ENCODE data around the gene MED15.
"Not testable (repeated sequence)": the region's sequence is repeated elsewhere in the genome, so short reads cannot be mapped to it uniquely, and the experiment has no call there.

The MED15 gene

DNA sequence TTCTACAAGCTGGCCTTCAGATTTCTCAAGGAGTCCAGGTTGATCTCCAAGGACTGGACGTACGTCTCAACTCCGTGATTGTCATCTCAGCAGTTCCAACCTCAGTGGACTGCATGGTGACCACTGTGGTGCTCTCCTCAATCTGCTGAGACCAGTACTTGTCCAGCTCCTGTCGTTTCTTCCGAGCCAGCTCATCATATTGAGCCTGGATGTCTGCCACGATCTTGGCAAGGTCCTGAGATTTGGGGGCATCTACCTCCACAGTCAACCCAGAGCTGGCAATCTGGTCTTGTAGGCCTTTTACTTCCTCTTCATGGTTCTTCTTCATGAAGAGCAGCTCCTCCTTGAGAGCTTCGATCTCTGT lies 24.3 kb upstream of the MED15 start:
- DNase-seq (ENCODE audit: low spot score): not testable (repeated sequence)

- no peak for DNase-seq (ENCODE audit: low spot score)
Observed at GRCh38 chr22:20483771-20484170, 23.6 kb upstream of the MED15 start.

DNA sequence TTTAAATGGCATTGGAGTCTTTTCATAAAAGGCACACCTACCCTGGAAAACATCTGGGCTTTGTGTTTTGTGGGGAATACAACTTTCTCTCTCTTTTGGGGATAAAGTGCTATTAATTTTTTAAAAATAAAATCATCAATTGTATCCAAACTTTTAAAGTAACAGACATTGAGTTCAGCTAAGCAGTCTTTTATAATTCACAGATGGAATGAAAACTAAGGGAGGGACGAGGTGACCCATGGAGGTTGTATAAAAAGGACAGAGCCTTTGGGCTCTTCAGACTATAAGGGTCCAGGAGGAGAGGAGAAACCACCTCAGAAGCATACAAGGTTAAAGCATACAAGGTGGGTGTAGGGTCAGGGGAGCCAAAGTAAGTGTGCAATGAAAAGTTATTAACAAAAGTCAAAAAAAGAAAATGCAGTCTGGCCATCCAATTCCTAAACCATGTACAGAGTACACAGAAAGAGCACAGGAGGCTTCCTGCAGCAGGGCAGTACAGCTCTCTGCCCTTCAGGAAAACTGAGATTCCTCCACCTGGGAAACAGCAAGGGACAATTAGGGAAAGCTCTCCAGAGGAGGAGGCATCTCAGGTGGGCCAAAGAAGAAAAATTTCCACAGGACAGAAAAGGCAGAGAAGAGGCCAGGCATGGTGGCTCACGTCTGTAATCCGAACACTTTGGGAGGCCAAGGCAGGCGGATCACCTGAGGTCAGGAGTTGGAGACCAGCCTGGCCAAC lies 22.3 kb upstream of the MED15 start:
- DNase-seq (ENCODE audit: low spot score): no peak

DNA sequence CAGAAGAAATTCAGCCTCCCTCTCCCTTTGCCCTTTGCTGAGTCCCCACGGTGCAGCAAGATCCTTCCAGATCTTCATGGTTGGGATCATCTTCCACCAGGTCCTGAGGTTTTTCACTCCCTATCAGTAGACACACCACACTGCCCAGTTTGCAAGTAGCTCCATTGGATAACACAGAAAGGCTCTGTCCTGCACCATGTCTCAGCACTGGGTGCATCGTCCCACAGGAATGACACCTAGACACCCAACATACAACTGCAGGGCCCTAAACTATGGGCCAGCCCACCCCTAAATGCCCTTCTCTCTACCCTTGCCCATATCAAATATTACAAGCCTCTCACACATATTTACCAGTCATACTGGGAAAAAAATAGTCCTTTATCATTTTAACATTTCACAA lies 21.2 kb upstream of the MED15 start:
- no peak for DNase-seq (ENCODE audit: low spot score)

- no peak for DNase-seq (ENCODE audit: low spot score)
Observed at GRCh38 chr22:20487715-20488114, 19.7 kb upstream of the MED15 start.

- DNase-seq (ENCODE audit: low spot score): no peak
Observed at GRCh38 chr22:20488946-20489345, 18.5 kb upstream of the MED15 start.

GRCh38 chr22:20490183-20490940 lies 17.0 kb upstream of the MED15 start:
- DNase-seq (ENCODE audit: low spot score): no peak

DNA sequence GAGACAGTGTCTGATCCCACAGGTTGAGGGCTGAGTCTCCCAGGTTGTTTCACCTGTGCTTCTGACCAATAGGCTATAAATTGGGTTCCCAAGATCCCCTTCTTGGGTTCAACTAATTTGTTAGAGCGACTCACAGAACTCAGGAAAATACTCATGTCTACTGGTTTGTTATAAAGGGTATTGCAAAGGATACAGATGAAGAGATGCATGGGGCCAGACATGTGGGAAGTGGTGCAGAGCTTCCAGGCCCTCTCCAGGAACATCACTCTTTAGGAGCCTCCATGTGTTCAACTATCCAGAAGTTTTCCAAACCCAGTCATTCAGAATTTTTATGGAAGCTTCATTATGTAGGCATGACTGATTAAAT lies 16.5 kb upstream of the MED15 start:
- DNase-seq (ENCODE audit: low spot score): no peak

GRCh38 chr22:20491346-20491745 lies 16.1 kb upstream of the MED15 start:
- no peak for DNase-seq (ENCODE audit: low spot score)

DNA sequence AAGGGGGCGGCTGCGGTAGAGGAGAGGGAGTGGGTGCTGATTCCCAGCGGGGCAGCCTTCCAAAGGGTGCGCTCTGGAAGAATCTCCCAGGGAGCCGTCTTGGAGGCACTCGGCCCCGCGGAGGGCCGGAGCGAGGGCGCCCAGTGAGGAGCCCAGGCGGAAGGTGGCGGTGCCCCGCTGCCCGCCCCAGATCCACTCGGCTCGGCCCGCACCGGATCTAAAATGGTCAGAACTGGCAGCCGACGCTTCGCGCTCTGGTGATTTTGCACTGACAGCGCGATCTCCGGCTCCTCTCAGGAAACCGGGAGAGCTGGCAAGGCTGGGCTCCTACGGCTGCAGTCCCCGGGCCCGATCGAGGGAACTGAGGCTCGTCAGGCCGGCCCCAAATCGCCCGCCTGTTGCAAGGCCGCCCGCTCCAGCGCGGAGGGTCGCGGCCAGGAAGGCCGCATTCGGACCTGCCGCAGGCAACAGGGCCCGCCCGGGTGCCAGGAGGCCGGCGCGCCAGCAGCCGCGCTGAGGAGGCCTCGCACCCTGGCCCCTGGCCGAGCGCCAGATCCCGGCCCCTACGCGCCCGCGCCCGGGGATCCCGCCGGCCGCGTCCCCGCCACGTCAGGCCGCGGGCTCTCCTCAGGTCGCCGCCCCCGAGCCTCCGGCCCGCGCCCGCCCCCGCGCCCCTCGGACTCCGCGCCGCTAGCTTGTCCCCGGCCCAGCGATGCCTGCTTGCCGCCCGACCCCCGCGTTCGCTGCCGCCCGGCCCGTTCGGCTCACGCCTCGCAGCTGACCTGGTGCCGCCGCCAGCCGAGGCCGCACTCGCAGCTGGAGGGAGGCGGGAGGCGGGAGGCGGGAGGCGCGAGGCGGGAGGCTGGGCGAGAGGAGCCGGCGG lies 12.2 kb upstream of the MED15 start, which contains the start of gene KLHL22:
Gene KLHL22, minus strand, starts transcription at position 818 of the 883 bp plus-strand sequence. CDS start 6,584 bp downstream, outside the sequence.
- DNase-seq (ENCODE audit: low spot score): peak; percentile 30

DNA sequence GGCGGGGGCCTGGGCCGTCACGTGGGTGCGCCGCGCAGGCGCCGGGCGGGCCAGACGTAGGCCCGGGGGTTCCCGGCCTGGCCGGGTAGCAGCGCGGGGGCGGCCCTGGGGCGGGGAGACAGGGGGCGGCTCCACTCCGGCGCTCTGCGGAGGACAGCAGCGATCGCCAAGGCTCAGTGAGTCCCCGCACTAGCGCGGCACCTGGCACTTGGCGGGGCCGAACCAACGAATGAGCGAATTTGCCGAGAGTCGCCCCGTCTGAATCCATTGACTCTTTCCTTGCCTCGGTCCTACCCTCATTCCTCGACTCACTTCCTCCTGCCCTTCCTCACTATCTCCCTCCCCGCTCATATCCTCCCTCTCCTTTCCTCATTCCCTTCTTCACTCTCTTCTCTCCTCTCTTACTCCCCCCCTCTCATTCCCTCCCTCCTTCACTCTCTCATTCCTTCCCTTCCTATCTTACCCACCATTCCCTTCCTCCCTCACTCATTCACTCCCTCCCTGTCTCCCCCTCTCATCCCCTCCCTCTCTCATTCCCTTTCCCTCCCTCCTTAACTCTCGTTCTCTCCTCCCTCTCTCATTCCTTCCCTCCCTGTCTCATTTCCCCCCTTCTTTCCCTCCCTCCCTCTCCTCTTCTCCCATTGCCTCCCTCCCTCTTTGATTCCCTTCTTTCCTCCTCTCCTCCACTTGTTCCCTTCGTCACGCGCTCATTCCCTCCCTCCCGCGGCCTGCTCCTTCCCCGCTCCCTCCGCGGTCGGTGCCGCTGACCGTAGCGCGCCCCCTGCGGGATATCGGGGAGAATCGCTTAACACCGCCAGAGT lies 11.3 kb upstream of the MED15 start:
- peak; percentile 98 for DNase-seq (ENCODE audit: low spot score)

DNA sequence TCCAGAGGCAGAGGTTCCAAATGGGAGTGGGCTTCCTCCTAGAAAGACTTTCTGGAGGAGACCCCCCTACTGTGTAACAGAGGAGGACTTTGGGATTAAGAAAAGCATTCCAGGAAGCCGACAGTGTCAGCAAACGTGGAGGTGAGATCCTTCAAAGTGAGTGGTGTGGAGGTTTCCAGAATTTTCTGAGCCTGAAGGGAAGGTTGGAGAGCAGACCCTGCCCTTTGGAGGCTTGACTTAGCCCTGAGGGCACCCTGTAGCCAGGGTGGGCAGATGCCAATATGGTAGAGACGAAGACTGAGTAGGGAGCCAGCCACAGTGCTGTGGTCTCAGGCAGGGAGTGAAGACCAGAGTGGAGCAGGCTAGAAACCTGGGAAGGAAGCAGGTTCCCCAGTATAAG lies 10.0 kb upstream of the MED15 start:
- DNase-seq (ENCODE audit: low spot score): no peak

- DNase-seq (ENCODE audit: low spot score): no peak
Observed at GRCh38 chr22:20498913-20499312, 8.5 kb upstream of the MED15 start.

- DNase-seq (ENCODE audit: low spot score): no peak
Observed at GRCh38 chr22:20499769-20500168, 7.6 kb upstream of the MED15 start.

GRCh38 chr22:20503816-20504215 lies 3.6 kb upstream of the MED15 start:
- DNase-seq (ENCODE audit: low spot score): no peak

- peak; percentile 73 for DNase-seq (ENCODE audit: low spot score)
Observed at GRCh38 chr22:20504293-20504922, 3.0 kb upstream of the MED15 start.

DNA sequence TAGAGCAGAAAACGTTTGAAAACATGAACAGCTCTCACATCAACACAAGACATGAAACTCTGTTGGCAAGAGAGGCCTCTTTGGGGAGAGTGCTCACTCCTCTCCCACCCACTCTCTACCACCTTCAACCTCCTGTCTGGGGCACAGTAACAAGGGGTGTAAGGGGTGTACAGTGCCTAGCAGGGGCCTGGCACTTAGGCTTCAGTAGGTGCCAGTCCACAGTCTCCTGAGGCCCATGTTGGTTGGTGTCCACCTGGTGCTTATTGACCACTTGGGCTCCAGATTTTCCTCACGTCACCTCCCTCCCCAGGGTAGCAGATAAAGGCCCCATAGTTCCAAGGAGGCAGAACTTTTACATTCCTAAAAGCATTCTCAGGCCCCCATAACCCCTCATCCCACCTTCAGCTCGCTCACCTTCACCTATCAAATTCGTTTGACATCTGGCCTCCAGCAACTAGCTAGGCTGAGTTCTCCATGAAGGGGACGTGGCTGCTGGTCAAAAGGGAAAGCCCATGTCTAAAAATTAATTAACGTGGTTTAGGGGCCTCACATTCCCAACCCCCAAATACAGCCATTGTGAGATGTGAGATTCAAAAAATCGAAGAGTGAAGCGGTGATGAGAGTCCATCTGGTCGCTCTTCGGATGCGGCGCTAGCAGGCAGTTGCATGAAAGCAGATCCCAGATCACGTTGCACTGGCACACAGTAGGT lies 712 bp upstream of the MED15 start:
- DNase-seq (ENCODE audit: low spot score): no peak

- DNase-seq (ENCODE audit: low spot score): not testable (repeated sequence)
Observed at GRCh38 chr22:20508067-20508755, 801 bp downstream of the MED15 start.

GRCh38 chr22:20508815-20509271 lies 1.4 kb downstream of the MED15 start:
- DNase-seq (ENCODE audit: low spot score): no peak

All from hepatic stellate cell (primary cell).